Measurements from ENCODE around the gene ADAMTSL5. TPM values are rescaled to one million over a fixed set of nuclear protein-coding genes. Genes with fewer than 3 reads are reported as not detected.

The ADAMTSL5 gene
- total and polyA plus RNA-seq, 9 of the 15 experiments (the other 6 are each of a cell fraction or from before 2014, with no cell fraction given) = 1.0 to 11.6 (median 4.1) TPM

DNA sequence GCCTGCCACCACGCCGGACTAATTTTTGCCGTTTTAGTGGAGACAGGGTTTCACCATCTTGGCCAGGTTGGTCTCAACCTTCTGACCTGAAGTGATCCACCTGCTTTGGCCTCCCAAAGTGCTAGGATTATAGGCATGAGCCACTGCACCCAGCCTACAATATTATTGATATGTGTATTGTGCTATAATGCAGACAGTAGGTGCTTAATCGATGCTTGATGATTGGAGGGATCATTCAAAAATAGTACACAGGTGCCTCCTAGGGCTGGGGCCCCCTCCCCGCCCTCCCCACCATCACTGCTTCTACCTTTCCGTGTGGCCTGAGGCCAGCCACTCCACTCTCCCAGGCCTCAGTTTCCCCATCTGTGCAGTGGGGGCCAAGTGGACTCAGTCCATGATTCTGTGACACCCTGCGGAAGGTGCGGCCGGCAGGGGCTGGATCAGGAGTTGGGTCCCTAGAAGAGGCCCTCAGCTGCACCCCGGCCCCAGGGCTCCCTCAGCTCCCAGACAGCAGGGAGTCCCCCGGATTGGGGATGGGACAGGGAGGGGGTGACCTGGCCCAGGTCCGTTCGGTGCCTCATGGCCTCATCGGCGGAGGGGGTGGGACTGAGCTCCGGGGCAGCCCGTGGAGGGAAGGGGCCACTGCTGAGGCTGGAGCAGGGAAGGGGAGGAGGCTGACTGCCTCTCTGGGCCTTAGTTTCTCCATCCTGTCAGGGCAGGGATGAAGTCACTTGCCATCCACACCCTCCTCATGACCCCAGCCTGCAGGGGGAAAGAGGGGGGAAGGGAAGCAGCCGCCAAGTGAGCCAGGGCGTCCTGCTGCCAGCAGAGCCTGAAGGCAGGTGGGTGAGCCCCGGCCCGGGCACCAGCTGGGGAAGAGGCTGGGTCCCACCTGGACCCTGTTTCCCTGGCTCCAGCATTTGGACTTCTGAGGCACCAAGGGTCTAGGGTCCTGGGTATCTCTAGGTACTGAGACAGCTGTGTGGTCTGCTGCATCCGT, 1.2 kb downstream of the ADAMTSL5 start (continued):
- no peak for TF ChIP-seq RBM14 (IDR thresholded peaks at IDR 0.05; ENCODE audit: borderline replicate concordance, insufficient read depth, low read depth, low read length)

DNA sequence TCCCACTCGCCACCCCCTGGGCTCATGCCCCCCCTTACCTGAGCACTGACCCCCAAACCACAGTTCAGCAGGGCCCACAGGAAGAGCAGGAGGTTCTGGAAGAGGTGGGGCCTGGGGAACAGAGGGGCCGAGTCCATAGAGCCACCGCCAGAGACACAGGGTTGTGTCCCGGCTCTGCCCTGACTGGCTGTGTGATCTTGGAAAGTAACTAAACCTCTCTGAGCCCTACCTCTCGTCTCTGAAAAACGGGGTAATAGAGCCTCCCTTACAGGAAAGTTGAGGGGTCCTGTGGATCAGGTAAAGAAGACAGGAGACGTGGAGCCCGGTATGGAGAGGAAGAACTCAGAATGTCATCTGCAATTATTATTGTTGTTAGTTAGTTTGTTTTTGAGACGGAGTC, 2.0 kb downstream of the ADAMTSL5 start:
- Histone ChIP-seq H2AFZ (ENCODE audit: low read depth, low read length) (no peak overlapping the region), H3K27me3 (ENCODE audit: control insufficient read depth in 2 of 2, insufficient read depth in 2 of 2, low read length in 2 of 2) (no peaks in the 10 kb centered on the region), H3K27ac (ENCODE audit: extremely low read depth, low read depth, low read length) (no peak overlapping the region), H3K36me3 (ENCODE audit: control insufficient read depth, insufficient read depth, low read length) (peaks cover 8% of the 10 kb centered on the region; the same call in 2 of the 3 replicates), H3K79me2 (ENCODE audit: control insufficient read depth, insufficient read depth, low read length) (peaks cover 11% of the 10 kb centered on the region; the same call in 2 of the 3 replicates), H3K9me3 (replicated peaks; ENCODE audit: control insufficient read depth, insufficient read depth, low read depth, low read length) (no peaks in the 10 kb centered on the region), H3K4me2 (ENCODE audit: insufficient read depth, low read length) (no peak overlapping the region), H3K4me1 (replicated peaks in 1 of 2; ENCODE audit: control insufficient read depth in 2 of 2, insufficient read depth in 2 of 2, low read length in 2 of 2) (peaks cover 12 to 68% of the 10 kb centered on the region in 2 experiments), H3K4me3 (no peak overlapping the region), H4K20me1 (replicated peaks; ENCODE audit: control insufficient read depth, insufficient read depth, low read length) (no peaks in the 10 kb centered on the region), H3K9ac (ENCODE audit: insufficient read depth in 1 of 2, low read depth in 2 of 2, low read length in 2 of 2) (peak overlapping the region in 1 of 2 experiments; percentile 61; a peak in 1 of 4 replicates), H3K9me1 (ENCODE audit: control insufficient read depth, insufficient read depth, low read length) (no peaks in the 10 kb centered on the region)
- WGBS (ENCODE audit: insufficient coverage, low coverage, missing lambda C conversion rate) = 75% methylated on average over 6 of the region's 9 CpGs
- CTCF ChIA-PET (ENCODE audit: low intra/inter-chr PET ratio) = no interaction called here
- in situ Hi-C loops (cut with MboI) (no loop called here), intact Hi-C loops (cut with micrococcal nuclease) (loop anchor here (5.0 kb wide), 1 partner anchor 54 kb away; no protein-coding TSS in a partner anchor)
- TF ChIP-seq SIN3B (IDR thresholded peaks at IDR 0.05; ENCODE audit: low read depth) (no peak), PCBP1 (IDR thresholded peaks at IDR 0.05; ENCODE audit: low read depth, low read length, poor library complexity, severe bottlenecking) (no peak), ZFP36 (IDR thresholded peaks at IDR 0.05; ENCODE audit: low read depth, low read length, partially characterized antibody) (peak; percentile 45), BCOR (IDR thresholded peaks at IDR 0.05) (peak; percentile 81), RFX5 (IDR thresholded peaks at IDR 0.05; ENCODE audit: low read depth, low read length) (no peak), HNRNPH1 (optimal IDR thresholded peaks at IDR 0.05; ENCODE audit: low read depth, low read length) (no peak), RBM25 (IDR thresholded peaks at IDR 0.05; ENCODE audit: low read depth, low read length, severe bottlenecking) (peak; percentile 76), KDM1A (IDR thresholded peaks at IDR 0.05) (peak; percentile 34 to 37; a peak in 3 of 4 replicates), POLR2A (conservative IDR thresholded peaks at IDR 0.05) (no peak), HOXB6 (CRISPR knock-in tag; IDR thresholded peaks at IDR 0.05; ENCODE audit: borderline replicate concordance) (no peak), ZNF212 (CRISPR knock-in tag; IDR thresholded peaks at IDR 0.05) (no peak)
- TF ChIP-seq, protein P1, sequence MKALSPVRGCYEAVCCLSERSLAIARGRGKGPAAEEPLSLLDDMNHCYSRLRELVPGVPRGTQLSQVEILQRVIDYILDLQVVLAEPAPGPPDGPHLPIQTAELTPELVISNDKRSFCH (CRISPR knock-in tag; IDR thresholded peaks at IDR 0.05) = no peak
- TF ChIP-seq, protein P1 (tag; IDR thresholded peaks at IDR 0.05) = no peak
- FAIRE-seq = no peak
- no peak for ATAC-seq
- POLR2A ChIA-PET = no interaction called here
- no TSS peak for BruUV-seq (replicated peaks)
- DNase-seq (ENCODE audit: extremely low read depth in 1 of 4, low spot score in 3 of 4) = no peak
